Central memory CD8-positive, alpha-beta T cell (primary cell): ENCODE data around the gene KCNQ1.

ENCODE experiments used
- ATAC-seq: fragments of 150-1000 bp; cut with Tn5 transposase; replicated peaks from 2 replicates; pipeline ENCODE4 v1.10.0; 2022; ENCODE audit warnings: mild to moderate bottlenecking, moderate FRiP score, moderate number of reproducible peaks; ENCODE audit not compliant: poor library complexity, severe bottlenecking; ENCODE audit errors: extremely low read depth
- DNase-seq, 2 donors: peaks; one replicate each; pipeline ENCODE4 v3.0.0; 2021; ENCODE audit warnings: low spot score in 2 of 2
- H3K27ac Mint-ChIP-seq: one replicate; pipeline ENCODE4 v1.8.0; 2022; ENCODE audit warnings: low read depth, mild to moderate bottlenecking, moderate library complexity, mixed read lengths
- H3K27me3 Mint-ChIP-seq: one replicate; pipeline ENCODE4 v1.8.0; 2022; ENCODE audit warnings: mixed read lengths
- H3K36me3 Mint-ChIP-seq: one replicate; pipeline ENCODE4 v1.8.0; 2022; ENCODE audit warnings: mild to moderate bottlenecking, moderate library complexity, mixed read lengths; ENCODE audit not compliant: insufficient read depth
- H3K4me1 Mint-ChIP-seq: one replicate; pipeline ENCODE4 v1.8.0; 2022; ENCODE audit warnings: mixed read lengths
- H3K4me3 Mint-ChIP-seq: one replicate; pipeline ENCODE4 v1.8.0; 2022; ENCODE audit warnings: mild to moderate bottlenecking, moderate library complexity, mixed read lengths
- H3K9me3 Mint-ChIP-seq: one replicate; pipeline ENCODE4 v1.8.0; 2022; ENCODE audit warnings: mixed read lengths

Gene KCNQ1

DNA sequence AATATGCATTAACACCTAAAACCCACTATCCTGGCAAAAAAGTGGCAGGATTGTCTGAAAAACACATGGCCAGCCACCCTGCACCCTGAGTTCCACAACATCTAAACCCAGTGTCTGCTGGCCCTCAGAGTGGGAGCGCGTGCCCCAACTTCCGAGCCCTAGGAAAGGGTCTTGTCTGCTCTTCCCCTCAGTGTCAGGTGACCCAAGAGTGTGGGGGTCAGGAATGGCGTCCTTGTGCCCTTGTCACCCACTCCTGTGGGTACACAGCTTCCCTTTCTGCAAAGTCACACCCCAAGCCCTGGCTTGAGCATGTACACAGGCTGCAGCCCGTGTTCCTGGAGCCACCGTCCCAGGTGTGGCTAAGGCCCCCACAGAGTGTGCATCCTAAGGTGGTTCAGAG lies 373.2 kb downstream of the KCNQ1 start:
- H3K27ac Mint-ChIP-seq, result no peak overlapping the region
- H3K36me3 Mint-ChIP-seq, result no peaks in the 10 kb centered on the region
- H3K4me1 Mint-ChIP-seq, result no peaks in the 10 kb centered on the region
- DNase-seq (no peak), ATAC-seq (no peak)
- H3K9me3 Mint-ChIP-seq, result peaks cover 25% of the 10 kb centered on the region
- H3K4me3 Mint-ChIP-seq, result no peak overlapping the region
- peaks cover 25% of the 10 kb centered on the region for H3K27me3 Mint-ChIP-seq

DNA sequence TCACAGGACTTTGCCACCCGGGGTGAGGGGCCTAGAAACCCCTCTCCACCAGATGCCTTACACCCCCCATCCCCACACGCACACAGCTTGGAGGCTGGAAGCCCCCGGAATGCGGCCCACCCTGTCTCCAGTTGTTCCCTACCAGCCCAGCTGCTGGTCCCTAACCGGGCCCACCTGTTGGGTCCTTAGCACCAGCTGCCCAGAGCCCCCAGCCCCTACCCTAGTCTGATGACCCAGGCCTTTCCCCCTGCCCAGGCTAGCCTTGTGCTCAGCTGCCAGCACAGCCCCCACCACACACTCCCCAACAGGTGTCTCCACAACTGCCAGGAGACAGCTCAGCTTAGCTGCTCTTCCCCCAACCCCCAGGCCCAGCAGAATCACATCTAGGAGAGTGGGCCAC lies 373.7 kb downstream of the KCNQ1 start:
- no peak for ATAC-seq
- H3K4me3 Mint-ChIP-seq, result no peak overlapping the region
- H3K27me3 Mint-ChIP-seq, result peaks cover 25% of the 10 kb centered on the region
- H3K9me3 Mint-ChIP-seq, result peaks cover 30% of the 10 kb centered on the region
- DNase-seq, result no peak
- H3K4me1 Mint-ChIP-seq, result no peaks in the 10 kb centered on the region
- no peaks in the 10 kb centered on the region for H3K36me3 Mint-ChIP-seq
- no peak overlapping the region for H3K27ac Mint-ChIP-seq

DNA sequence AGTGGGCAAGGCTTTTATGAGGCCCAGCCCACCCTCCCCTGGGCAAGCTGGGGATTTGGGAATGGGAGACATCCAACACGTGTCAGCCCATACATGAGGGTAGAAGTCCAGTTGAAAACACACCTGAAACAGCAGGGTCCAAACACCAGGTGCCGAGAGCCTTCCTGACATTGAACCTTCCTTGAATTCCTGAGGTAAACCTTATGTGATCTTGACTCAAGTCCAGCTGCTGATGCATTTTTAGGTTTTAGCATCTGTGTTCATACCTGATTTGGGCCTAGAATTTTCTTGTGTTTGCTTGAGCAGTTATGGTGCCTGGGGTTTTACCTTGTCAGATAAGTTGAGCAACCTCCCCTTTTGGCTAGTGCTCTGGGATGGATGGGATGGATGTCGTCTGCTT lies 374.5 kb downstream of the KCNQ1 start:
- Mint-ChIP-seq H3K9me3 (peaks cover 32% of the 10 kb centered on the region), H3K27ac (no peak overlapping the region), H3K36me3 (no peaks in the 10 kb centered on the region), H3K4me1 (peaks cover 2% of the 10 kb centered on the region), H3K27me3 (peaks cover 29% of the 10 kb centered on the region), H3K4me3 (no peak overlapping the region)
- ATAC-seq (no peak), DNase-seq (no peak)

DNA sequence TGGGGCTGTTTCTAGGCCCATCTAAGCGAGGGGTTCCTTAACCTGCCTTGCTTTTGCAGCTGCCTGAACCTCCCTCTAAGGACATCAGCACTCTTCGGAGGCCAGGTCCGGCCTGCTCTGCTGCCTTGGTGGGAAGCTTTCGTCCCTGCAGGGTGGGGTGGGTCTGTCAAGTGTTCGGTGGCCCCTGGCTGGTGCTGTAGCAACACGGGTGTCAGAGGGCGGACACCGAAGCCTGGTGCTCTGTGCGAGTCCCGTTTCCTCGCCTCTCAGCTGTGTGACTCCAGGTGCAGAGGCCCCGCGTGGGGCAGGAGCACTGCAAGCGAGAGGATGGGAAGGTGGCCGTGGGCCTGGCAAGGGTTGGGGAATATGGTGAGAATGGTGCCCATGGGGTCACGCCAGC lies 376.2 kb downstream of the KCNQ1 start:
- ATAC-seq (no peak), DNase-seq (no peak)
- peak overlapping the region; percentile 16 for H3K27ac Mint-ChIP-seq
- H3K9me3 Mint-ChIP-seq, result peaks cover 29% of the 10 kb centered on the region
- no peaks in the 10 kb centered on the region for H3K36me3 Mint-ChIP-seq
- H3K27me3 Mint-ChIP-seq, result peaks cover 42% of the 10 kb centered on the region
- H3K4me1 Mint-ChIP-seq, result peaks cover 4% of the 10 kb centered on the region
- H3K4me3 Mint-ChIP-seq, result no peak overlapping the region

DNA sequence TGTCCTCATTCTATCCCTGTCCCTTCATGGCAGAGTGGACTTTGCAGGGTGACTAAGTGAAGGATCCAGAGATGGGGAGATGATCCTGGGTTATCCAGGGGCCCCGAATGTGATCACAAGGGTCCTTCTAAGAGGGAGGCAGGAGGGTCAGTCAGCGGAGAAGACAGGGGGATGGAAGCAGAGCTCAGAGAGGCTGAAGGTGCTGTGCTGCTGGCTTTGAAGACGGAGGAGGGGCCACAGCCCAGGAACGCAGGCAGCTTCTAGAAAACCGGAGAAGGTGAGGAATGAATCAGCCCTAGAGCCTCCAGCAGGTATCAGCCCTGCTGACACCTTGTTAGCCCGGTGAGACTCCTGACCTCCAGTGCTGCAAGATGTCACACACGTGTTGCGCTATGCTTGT lies 377.1 kb downstream of the KCNQ1 start:
- H3K36me3 Mint-ChIP-seq, result peaks cover 3% of the 10 kb centered on the region
- H3K4me3 Mint-ChIP-seq, result no peak overlapping the region
- H3K9me3 Mint-ChIP-seq, result peaks cover 26% of the 10 kb centered on the region
- no peak overlapping the region for H3K27ac Mint-ChIP-seq
- peaks cover 46% of the 10 kb centered on the region for H3K27me3 Mint-ChIP-seq
- DNase-seq (no peak), ATAC-seq (no peak)
- peaks cover 4% of the 10 kb centered on the region for H3K4me1 Mint-ChIP-seq

DNA sequence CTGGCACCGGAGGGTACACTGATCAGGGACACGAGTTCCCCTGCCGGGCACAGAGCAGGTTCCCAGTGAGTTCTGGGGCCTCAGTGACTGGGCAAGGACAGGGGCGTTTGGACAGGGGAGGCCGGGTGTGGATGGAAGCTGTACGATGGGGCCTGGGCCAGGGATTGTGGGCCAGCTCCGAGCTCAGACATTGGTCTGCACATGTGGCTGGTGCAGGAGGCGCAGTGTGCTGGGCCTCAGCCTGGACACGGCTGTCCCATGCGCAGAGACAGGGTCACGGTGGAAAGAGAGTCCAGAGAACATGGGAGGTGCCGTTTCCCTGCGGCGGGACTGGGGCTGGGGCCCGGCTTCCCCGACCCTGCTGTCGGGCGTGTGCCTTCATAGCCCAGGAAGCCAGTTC lies 380.0 kb downstream of the KCNQ1 start:
- Mint-ChIP-seq H3K27me3 (peaks cover 58% of the 10 kb centered on the region), H3K27ac (no peak overlapping the region), H3K4me3 (no peak overlapping the region), H3K4me1 (peaks cover 4% of the 10 kb centered on the region), H3K36me3 (peaks cover 4% of the 10 kb centered on the region), H3K9me3 (peaks cover 38% of the 10 kb centered on the region)
- ATAC-seq (no peak), DNase-seq (no peak)

DNA sequence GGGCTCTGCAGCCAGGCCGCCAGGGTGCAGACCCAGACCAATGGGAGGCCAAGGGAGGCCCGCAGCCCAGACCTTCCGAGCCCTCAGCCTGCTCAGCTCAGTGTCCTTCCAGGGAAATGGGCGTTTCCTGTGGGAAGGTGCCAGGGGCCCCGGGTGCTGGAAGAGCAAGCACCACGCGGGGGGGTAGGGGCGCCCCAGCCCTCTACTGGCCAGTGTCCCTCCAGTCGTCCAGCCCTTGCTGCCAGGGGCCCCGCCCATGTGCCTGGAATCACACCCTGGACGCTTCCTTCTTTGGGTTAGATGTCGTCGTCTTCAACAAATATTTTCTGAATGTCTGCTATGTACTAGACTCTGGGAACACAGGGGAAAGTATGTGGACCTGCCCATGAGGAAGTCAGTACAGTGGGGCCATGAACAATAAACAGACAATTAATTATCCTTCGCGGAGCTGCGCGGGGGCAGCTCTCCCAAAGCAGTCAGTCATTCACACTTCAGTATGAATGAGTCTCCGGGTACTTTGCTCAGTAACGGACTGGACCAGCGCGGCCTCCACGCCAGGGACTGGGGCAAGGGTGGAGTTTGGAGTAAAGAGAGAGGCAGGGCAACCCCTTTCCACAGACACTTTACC lies 380.6 kb downstream of the KCNQ1 start:
- DNase-seq (no peak), ATAC-seq (no peak)
- Mint-ChIP-seq H3K27ac (no peak overlapping the region), H3K27me3 (peaks cover 58% of the 10 kb centered on the region), H3K4me1 (peaks cover 4% of the 10 kb centered on the region), H3K4me3 (no peak overlapping the region), H3K36me3 (peaks cover 4% of the 10 kb centered on the region), H3K9me3 (peaks cover 38% of the 10 kb centered on the region)

DNA sequence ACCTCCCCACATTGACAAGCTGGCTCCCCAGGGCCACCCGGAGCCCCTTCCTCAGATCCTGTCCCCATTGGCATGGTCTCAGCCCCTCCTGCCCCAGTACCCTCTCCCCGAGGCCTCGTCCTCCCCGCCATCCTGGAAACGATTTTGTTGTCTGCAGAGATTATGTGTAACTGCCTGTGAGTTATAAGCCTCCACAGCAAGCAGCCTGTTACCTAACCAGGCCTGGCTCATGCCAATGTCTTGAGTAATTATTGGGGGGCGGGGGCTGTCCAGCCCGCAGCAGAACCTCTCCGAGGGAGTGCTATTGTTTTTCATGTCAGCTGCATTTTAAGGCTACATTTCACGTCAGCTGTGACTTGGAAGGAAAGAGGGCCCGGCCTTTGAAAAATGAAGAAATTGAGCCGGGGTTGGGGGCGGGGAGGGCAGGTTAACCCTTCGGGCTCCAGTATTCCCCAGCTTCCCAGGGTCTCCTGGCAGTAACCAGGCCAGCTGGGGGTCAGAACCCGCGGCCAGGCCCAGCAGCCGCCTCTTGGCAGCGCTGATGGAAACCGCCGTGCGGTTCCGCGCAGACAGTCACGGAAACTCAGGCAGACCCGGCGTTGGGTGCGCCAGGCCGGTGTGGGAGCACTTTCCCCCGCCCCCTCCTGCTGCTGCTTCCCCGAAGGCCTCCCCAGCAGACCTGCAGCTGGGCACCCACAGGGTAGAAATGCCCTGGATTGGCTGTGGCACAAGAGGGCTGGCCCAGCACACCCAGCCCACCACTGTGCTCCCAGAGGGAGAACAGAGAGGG lies 381.3 kb downstream of the KCNQ1 start:
- peaks cover 58% of the 10 kb centered on the region for H3K27me3 Mint-ChIP-seq
- no peak for DNase-seq
- peaks cover 4% of the 10 kb centered on the region for H3K4me1 Mint-ChIP-seq
- peaks cover 4% of the 10 kb centered on the region for H3K36me3 Mint-ChIP-seq
- no peak for ATAC-seq
- peaks cover 33% of the 10 kb centered on the region for H3K9me3 Mint-ChIP-seq
- no peak overlapping the region for H3K4me3 Mint-ChIP-seq
- no peak overlapping the region for H3K27ac Mint-ChIP-seq

DNA sequence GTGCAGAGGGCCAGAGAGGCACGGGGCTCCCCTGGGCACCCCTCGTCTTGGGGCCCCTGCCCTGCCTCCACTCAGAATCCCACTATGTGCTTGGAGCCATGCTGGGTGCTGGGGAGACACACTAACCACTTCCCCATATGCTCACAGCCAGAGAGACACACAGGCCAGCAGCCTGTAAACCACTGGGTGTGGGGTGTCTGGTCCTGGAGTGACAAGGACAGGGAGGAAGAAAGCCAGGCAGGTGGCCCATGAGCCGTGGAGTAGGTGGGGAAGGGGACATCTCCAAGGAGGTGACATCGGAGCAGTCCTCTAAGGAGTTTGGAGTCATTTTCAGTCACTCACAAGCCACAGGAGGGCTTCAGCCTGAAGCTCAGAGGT lies 381.9 kb downstream of the KCNQ1 start:
- no peak overlapping the region for H3K4me3 Mint-ChIP-seq
- H3K9me3 Mint-ChIP-seq, result peaks cover 32% of the 10 kb centered on the region
- DNase-seq, result no peak
- H3K36me3 Mint-ChIP-seq, result peaks cover 4% of the 10 kb centered on the region
- peaks cover 4% of the 10 kb centered on the region for H3K4me1 Mint-ChIP-seq
- ATAC-seq, result no peak
- H3K27me3 Mint-ChIP-seq, result peaks cover 55% of the 10 kb centered on the region
- no peak overlapping the region for H3K27ac Mint-ChIP-seq

DNA sequence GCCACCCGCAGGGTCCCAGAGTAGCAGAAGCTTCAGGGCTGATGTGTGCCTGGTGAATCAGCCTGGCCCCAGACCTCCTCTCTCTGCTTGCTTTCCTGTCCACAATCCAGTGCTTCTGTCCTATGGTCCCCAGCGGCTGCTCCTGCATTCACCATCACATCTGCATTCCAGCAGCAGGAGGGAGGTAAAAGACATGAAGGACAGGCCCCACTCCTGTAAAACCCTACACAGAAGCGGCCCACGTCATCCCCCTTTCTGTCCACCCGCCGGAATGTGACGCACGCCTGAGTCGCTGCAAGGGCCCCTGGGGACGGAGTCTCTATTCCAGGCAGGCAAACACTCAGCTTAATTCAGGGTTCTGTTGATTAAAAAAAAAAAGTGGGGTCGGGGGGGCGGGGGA lies 382.4 kb downstream of the KCNQ1 start:
- DNase-seq (no peak), ATAC-seq (no peak)
- Mint-ChIP-seq H3K4me3 (no peak overlapping the region), H3K27me3 (peaks cover 49% of the 10 kb centered on the region), H3K4me1 (peaks cover 4% of the 10 kb centered on the region), H3K9me3 (peaks cover 26% of the 10 kb centered on the region), H3K36me3 (peaks cover 4% of the 10 kb centered on the region), H3K27ac (no peak overlapping the region)

DNA sequence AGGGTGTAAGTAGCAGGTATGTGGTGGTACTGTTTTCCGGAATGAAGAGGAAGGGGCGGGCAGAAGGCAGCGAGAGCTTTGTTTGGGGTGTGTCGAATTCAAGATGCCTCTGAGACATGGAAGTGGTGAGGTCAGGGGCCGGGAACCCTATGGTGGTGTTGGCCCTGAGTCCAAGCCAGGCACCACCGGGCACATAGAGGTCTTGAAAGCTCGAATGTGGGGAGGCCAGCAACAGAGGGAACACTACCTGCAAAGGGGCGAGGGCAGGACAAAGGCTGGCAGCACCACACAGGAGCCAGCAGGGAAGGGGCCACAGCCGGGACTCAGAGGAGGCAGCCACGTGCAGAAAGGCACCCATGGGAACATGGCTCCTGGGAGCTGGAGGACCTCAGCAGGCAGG lies 383.0 kb downstream of the KCNQ1 start:
- ATAC-seq (no peak), DNase-seq (no peak)
- Mint-ChIP-seq H3K4me3 (no peak overlapping the region), H3K9me3 (peaks cover 20% of the 10 kb centered on the region), H3K27me3 (peaks cover 44% of the 10 kb centered on the region), H3K36me3 (peaks cover 4% of the 10 kb centered on the region), H3K27ac (no peak overlapping the region), H3K4me1 (peaks cover 4% of the 10 kb centered on the region)

DNA sequence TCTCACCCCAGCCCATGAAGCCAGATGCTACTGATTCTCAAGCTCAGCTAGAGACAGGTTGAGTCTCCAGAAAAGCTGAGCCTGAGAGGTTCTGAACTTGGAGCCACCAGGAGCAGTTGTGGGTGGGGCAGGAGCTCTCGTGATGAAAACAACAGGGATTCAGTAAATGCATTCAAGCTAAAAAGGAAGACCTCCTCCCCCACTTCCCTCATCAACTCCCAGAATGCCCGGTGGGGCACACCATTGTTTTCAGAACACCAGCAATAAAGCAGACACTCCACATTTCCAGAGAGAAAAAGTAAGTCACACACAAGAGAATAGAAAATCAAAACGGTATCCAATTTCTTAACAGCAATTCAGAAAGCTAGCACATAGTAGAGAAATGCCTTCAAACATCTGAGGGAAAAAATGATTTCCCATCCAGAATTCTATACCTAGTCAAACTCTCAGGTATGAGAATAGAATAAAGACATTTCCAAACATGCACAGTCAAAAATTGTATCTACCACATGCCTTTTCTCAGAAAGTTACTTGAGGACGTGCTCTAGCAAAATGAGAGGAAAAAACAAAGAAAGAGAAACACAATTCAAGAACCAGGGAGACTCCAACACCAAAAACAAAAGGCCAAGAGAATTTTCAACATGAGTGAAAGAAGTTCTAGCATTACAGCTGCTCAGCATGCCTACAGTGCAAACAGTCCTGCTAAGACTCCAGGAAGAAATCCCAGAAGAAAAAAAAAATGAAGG lies 383.9 kb downstream of the KCNQ1 start:
- DNase-seq (no peak), ATAC-seq (no peak)
- Mint-ChIP-seq H3K4me3 (no peak overlapping the region), H3K4me1 (peaks cover 4% of the 10 kb centered on the region), H3K36me3 (peaks cover 4% of the 10 kb centered on the region), H3K27me3 (peaks cover 34% of the 10 kb centered on the region), H3K27ac (no peak overlapping the region), H3K9me3 (peaks cover 12% of the 10 kb centered on the region)
